HK-2 (cell line): ENCODE results near the gene PIWIL1.

ENCODE experiments used
- DNase-seq: peaks from one replicate; pipeline ENCODE4 v3.0.0-alpha.2; 2018; ENCODE audit not compliant: unreplicated experiment

The PIWIL1 gene

GRCh38 chr12:130374083-130374482 lies 36.4 kb downstream of the PIWIL1 start:
- DNase-seq = no peak

DNA sequence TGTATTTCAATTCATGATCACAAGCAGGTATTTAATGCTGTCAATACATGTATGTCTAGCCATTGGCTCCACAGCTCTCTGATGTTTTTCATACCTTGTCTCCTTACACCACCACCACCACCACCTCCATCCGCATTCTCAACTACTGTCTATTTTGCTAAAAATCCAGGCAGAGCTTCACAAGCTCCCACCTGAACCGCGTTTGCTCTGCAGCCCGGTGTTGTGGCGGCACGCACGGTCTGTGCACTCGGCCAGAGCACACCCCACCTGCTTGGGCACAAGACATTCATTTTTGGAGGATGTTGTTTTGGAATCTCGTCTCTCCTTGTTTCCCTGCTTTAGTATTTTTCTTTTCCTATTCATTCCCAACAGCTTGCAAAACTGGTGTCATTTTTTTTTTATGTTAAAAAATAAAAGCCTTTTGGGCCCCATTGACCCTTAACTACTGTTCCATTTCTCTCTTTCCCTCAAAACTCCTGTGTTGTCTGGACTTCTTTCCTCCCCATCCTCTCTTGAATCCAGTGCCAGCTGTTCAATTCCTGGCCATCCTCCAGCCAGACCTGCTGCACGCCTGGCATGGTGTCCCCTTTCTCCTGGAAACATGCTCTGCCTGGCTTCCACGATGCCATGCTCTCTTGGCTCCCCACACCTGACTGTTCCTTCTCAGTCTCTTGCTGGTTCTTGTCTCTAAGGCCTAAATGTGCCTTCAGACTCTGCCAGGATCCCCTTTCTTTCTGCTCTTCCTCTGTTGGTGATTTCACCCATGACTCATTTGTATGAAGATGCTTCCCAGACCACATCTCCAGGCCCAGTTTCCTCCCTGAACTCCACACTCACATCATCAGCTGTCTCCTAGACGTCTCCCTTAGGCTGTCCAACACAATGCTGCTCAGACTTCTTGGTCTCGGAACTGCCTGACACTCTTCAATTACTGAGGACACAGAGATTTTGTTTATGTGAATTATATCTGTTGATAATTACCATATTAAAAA lies 37.9 kb downstream of the PIWIL1 start:
- DNase-seq = no peak

DNA sequence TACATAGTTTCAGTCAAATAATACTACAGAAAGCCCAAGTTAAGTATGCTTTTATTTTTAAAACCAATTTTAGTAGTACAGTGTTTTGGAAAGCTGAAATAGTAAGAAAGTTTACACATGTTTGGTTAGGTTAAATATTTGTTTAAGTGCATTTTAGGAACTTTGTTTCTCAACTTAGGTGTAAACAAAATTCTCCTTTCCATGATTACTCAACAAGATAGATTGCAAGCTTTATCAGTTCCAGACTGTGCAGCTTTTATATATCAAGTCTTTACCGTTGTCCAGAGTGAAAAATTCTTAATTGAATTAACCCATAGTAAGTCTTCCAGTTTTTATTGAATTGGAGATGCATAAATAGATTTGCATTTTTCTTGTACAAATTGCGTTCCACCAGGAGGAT lies 45.1 kb downstream of the PIWIL1 start:
- no peak for DNase-seq

DNA sequence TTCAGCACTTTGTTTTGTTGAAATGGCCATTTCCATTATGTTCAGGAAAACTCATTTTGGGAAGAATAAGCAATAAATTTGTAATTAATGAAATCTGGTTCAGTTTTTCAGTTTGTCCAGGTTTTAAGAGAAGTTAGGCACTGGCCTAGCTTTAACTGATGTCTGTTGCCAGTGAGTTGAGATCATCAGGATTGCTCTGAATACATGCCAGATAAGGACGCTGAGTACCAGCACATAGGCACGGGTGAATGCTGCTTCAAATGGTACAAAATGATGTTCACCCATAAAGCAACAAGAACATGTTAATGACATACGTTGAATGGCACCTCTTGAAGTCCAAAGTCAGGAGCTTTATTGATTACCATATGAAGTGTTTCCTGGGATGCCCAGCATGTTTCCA lies 46.5 kb downstream of the PIWIL1 start:
- no peak for DNase-seq

DNA sequence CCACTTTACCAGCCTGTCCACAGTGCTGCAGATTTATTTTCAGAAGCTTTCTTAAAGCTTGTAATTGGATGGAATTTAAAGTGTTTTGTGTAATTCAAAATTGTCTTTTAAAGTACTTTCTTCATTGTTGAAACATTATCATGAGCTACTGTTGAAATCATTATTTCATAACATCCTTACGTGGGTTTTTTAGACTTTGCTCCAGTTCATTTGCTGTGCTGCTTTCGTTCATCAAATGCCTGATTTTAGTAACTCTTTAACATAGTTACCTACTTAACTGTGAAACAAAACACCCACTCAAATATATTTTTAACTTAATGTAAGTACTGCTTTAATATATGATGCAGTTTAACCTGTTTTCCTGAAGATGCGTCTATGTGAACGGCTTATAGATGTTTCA lies 47.5 kb downstream of the PIWIL1 start:
- no peak for DNase-seq

GRCh38 chr12:130391186-130391585 lies 53.5 kb downstream of the PIWIL1 start:
- no peak for DNase-seq

DNA sequence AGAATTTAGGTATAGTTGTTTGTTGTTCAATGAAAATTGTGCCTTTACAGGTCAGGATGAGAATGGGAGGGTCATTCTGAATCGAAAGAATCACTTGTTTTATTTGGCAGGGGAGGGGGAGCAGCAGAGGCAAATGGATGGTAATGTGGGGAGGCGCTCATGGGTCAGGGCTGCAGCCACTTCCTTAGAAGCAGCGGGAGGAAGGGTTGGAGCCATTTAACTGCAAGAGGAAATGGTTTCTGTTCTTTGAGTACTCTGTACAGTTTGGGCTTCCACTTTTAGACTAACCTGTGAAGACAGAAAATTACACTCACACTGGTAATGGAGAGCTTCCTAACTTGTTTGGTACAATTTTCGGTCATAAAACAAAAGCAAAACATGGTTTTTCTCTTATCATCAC lies 57.2 kb downstream of the PIWIL1 start:
- no peak for DNase-seq

- no peak for DNase-seq
Observed at GRCh38 chr12:130396667-130397066, 59.0 kb downstream of the PIWIL1 start.

DNA sequence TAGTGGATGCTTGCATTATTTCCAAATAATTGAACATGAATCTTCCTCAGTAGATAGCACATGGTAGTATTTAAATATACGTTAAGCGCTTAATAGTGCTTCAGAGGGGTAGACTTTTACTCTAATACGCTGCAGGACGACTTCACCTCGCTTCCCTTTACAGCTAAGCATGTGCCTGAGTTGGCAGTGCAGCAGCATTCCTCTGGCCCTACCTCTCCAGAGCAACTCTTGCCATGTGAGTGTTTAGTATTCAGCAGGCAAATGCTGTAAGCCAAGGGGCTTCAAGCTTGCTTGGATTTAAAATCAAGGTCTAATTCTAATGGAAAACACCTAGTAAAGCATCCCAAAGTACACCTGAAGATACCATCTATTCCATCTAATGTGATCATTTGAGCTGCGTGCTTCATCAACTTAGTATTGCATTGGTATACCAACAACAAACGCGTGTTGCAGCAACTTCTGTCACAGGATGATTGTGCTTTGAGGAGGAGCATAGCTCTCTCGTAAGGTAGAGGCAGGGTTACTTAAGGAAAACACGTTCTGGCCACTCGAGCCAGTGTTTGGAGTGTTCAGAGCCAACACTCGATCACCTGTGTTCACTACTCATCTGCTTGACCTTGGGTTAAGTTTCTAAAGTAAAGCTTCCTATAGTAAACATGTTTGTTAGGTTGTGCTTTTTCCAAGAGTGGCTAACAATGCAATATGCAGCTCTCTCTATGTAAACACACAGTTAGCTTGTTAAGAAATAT lies 60.6 kb downstream of the PIWIL1 start:
- DNase-seq = no peak

DNA sequence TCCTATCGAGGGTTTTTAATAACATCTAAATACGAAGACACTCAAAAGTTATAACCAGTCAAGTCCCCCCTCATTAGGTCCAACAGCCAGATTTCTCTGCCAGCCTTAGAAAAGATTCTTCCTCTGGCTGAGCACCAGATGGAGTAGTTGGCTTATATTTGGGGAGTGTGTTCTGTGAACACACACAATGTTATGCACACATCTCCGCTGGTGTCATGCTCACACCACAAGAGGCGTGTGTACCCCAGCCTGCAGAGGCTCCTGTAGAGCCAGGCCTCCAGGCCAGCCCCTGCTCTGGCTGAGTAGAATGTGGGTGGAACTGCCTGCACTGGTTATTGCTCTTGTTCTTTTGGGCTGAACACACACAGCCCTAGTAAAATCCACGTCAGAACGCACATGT lies 64.0 kb downstream of the PIWIL1 start:
- DNase-seq = no peak

- DNase-seq = no peak
Observed at GRCh38 chr12:130405332-130405731, 67.6 kb downstream of the PIWIL1 start.

DNA sequence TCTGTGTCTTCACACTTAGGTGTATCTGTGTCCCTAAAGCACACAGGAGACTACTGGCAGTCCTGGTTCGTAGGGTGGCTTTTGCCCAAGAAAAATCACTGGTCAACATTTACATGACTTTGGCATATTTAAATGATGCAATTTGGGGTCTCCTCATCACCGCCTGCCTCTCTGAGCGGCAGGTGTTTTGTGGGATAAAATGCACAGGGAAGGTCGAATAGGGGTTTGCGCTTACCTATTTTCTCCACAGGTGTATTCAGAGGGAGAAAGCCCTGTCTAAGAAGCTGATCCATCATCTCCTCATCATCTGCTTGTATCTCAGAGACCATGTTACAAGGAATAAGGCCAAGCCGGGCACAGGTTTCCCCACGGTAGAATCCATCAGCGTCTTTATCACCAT lies 74.7 kb downstream of the PIWIL1 start:
- no peak for DNase-seq

GRCh38 chr12:130413909-130414308 lies 76.2 kb downstream of the PIWIL1 start:
- no peak for DNase-seq

DNA sequence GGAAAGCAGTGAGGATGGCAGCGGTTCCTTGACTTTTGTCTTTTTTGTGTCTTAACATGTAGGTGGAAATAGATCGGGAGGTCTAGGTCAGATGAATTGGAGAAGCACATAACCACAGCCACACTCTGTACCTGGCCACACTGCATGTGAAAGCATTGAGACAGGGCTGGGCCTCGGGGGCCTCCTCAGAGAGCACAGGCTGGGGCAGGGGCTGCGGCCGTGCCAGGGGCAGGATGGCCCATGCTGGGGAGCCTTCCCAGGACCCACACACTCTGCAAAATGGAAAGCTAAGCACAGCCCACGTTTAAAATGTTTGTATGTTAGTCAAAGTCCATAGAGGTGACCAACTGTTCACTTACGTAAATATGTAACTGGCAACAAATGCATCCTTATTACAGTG lies 76.7 kb downstream of the PIWIL1 start:
- DNase-seq = no peak

DNA sequence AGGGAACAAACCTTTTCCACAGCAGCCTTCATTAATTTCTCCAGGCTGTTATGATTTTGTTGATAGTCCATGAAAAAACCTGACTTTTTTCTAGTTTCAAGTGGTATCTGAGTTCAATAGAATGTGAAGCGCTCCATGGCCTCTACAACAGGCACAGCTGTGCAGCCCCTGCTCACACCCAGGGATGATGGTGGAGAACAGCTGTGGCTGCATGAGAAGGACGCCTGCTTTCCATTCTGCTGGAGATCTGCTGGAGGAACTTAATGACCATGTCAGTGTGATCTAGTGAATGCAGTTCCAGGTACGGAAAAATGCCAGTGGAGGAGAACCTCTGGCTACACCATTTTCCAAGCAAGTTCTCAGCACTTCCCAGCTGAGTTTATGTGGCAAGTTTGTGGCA lies 80.6 kb downstream of the PIWIL1 start:
- no peak for DNase-seq

- DNase-seq = no peak
Observed at GRCh38 chr12:130419116-130419515, 81.4 kb downstream of the PIWIL1 start.

GRCh38 chr12:130420071-130420470 lies 82.4 kb downstream of the PIWIL1 start:
- DNase-seq = no peak

GRCh38 chr12:130421896-130422295 lies 84.2 kb downstream of the PIWIL1 start:
- no peak for DNase-seq
